ENCODE measurements around the gene RNF152.

RNF152 gene

GRCh38 chr18:61893971-61894750 lies 1.4 kb upstream of the RNF152 start:
- DNase-seq, result peak; percentile 65 to 71

- peak in 1 of 2 donors; percentile 22 for DNase-seq
Observed at GRCh38 chr18:61893309-61893970, 633 bp upstream of the RNF152 start.

- DNase-seq, result no peak
Observed at GRCh38 chr18:61891894-61892293, 913 bp downstream of the RNF152 start.

GRCh38 chr18:61891271-61891670 lies 1.5 kb downstream of the RNF152 start:
- DNase-seq, result no peak

GRCh38 chr18:61890344-61890743 lies 2.5 kb downstream of the RNF152 start:
- no peak for DNase-seq

- DNase-seq, result no peak
Observed at GRCh38 chr18:61889541-61889940, 3.3 kb downstream of the RNF152 start.

- no peak for DNase-seq
Observed at GRCh38 chr18:61888622-61889021, 4.2 kb downstream of the RNF152 start.

- no peak for DNase-seq
Observed at GRCh38 chr18:61887838-61888237, 5.0 kb downstream of the RNF152 start.

GRCh38 chr18:61883547-61883946 lies 9.3 kb downstream of the RNF152 start:
- DNase-seq, result no peak

- no peak for DNase-seq
Observed at GRCh38 chr18:61882296-61883004, 10.4 kb downstream of the RNF152 start.

GRCh38 chr18:61876899-61877298 lies 15.9 kb downstream of the RNF152 start:
- no peak for DNase-seq

GRCh38 chr18:61870151-61870550 lies 22.7 kb downstream of the RNF152 start:
- no peak for DNase-seq

- no peak for DNase-seq
Observed at GRCh38 chr18:61869636-61870035, 23.2 kb downstream of the RNF152 start.

GRCh38 chr18:61865466-61866175 lies 27.2 kb downstream of the RNF152 start:
- DNase-seq, result no peak

- DNase-seq, result no peak
Observed at GRCh38 chr18:61861372-61861771, 31.4 kb downstream of the RNF152 start.

- no peak for DNase-seq
Observed at GRCh38 chr18:61860302-61860701, 32.5 kb downstream of the RNF152 start.

- DNase-seq, result no peak
Observed at GRCh38 chr18:61859113-61859512, 33.7 kb downstream of the RNF152 start.

GRCh38 chr18:61856678-61857077 lies 36.1 kb downstream of the RNF152 start:
- no peak for DNase-seq

GRCh38 chr18:61855449-61856378 lies 37.1 kb downstream of the RNF152 start:
- no peak for DNase-seq

- DNase-seq, result no peak
Observed at GRCh38 chr18:61854578-61855448, 38.0 kb downstream of the RNF152 start.

- no peak for DNase-seq
Observed at GRCh38 chr18:61853855-61854254, 39.0 kb downstream of the RNF152 start.

Measured in CD4-positive, alpha-beta T cell treated with Interleukin-4 for 1 hour (primary cell).